GF-D8 (cell line): Measurements from ENCODE around the gene SNRPB2.
A peak's percentile ranks its signal among the peaks of the same experiment; 100 is the strongest.

ENCODE experiments used
- DNase-seq: peaks from one replicate; lab custom pipeline; 2025; lab: John Stamatoyannopoulos, UW

Gene SNRPB2

DNA sequence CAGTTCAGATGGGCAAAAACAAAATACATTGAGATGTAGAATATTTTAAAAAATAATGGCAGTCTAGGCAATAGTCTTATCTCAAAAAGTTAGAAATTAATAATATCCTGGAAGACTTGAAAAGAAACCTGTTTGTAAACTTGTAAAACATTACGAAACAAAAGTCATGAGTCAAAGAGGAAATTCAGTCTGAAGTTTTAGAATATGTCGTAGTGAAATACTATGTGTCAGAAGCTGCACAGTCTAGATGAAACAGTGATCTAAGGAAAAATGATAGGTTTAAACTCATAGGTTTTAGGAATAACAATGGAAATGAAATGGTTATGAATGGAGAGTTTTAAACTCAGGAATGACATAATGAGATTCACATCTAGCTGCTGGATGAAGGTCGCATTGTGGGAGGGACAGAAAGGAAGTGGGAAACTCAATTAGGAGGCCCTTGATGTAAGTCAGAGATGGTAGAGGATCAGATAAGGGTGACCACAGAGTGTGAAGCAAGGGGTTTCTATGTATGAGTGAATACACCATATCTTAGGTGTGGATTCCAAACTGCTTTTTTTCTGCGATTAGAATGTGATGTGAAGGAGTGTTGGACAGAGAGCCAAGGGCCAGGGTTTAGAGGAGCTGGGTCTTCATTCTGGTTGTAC, 2.8 kb downstream of the SNRPB2 start:
- DNase-seq = peak; percentile 86

DNA sequence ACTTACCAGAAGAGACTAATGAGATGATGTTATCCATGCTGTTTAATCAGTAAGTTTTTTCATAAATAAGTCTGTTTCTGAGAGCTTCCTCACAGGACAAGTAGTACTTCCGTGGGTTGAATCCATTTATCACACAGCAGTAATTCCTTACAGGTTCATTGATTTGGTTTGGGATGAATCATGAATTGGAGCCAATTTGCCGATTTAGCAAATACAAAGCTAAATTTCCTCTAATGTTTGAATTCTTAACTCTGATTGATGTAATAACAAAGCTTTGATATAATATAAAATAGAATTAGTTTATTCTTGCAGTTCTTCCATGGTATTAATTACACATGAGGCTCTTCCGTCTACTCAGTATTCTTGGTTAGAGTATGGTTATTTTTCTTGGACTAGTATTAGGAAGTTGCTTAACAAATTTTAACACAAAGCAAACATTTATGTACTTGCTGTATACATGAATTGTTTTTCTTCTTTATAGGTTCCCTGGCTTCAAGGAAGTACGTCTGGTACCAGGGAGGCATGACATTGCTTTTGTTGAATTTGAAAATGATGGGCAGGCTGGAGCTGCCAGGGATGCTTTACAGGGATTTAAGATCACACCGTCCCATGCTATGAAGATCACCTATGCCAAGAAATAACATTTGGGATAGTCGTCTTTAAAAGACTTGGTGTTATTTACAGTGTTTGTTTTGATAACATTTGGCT, 10.7 kb downstream of the SNRPB2 start:
- DNase-seq = no peak

DNA sequence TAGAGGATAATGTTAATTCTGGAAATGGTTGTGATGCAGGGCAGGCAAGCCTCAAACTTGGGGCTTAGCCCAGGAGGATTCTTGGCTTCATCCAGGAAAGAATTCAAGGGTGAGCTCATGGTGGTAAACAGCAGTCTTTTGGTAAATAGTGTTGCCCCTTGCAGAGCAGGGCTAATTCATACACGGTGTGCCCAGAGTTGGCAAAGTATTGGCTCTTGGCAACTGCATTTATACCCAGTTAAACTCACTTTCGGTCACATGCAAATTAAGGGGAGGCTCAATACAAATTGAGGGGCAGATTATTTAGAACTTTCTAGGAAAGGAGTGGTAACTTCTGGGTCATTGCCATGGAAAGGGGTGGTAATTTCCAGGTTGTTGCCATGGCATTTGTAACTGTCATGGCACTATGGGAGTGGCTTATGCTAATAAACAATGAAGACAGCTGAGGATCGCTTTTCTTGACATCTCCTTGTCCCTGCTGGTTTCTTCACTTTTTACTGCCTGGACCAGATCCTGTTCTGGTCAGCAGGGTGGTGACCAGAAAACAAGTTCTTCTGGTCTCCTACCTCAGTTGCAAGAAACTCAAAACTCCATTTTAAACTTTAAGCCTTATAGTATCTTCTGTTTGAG, 14.5 kb downstream of the SNRPB2 start:
- DNase-seq = no peak

DNA sequence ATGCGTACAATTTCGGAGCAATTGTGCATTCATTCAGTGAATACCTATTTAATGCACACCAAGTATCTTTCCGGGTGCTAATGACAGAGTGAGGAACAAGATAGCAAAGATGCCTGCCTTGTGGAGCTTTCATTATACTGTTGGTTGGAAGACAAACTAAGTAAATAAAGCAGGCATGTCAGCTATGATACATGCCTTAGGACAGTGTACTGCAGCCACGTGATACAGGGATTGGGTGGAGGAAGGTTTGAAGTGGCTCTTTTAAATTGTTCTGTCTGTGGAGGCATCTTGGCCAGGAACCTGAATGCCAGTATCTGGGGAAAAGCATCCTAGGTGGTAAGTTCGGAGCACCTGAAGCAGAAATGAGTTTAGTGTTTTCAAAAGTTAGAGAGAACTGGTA, 15.4 kb downstream of the SNRPB2 start:
- DNase-seq = no peak

DNA sequence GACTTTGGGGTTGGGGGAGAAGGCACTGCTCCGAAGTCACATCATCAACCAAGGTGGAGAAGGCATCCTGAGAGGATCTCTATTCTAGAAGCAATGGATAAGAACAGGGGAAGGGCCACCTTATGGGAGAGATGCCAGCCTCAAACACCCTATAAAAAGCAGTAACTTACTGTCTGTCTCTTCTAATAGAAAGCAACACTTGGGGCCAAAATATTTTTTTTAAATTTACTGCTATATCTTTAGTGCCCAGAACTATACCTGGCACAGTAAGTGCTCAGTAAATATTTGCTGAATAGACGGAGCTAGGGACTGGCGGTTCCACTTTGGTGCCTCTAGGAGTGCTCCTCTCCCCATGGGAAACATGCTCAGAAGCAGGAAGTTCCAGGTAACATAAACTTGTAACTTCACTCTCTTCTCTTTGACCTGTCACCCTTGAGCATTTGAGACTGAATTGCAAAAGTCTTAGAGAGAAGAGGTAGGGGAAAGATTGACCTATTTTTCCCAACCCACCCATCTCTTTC, 17.5 kb downstream of the SNRPB2 start:
- no peak for DNase-seq

DNA sequence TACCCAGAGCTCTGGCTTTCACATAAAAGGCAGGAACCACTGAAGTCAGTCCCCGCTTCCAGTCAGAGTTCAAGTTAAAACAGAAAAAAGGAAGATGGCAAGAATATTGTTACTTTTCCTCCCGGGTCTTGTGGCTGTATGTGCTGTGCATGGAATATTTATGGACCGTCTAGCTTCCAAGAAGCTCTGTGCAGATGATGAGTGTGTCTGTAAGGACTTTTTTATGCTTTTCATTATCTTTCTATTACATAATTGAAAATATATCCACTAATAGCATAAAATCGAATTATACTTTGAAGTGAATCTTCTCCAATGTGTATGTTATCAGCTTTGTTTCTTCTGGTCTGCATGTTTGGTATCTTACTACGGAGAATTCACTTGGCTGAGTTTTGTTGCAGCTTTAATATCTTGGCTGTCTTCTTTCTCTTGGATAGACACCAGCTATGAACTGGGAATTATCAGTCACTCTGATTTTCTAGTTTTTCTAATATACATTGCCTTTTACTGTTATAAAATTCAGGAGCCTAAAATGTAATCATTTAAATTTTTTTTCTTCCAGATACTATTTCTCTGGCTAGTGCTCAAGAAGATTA, 18.6 kb downstream of the SNRPB2 start, which contains the start of gene OTOR:
Gene OTOR (plus strand): TSS at position 51 of the 593 bp plus-strand sequence. CDS start 44 bp downstream, at position 95.
- no peak for DNase-seq

DNA sequence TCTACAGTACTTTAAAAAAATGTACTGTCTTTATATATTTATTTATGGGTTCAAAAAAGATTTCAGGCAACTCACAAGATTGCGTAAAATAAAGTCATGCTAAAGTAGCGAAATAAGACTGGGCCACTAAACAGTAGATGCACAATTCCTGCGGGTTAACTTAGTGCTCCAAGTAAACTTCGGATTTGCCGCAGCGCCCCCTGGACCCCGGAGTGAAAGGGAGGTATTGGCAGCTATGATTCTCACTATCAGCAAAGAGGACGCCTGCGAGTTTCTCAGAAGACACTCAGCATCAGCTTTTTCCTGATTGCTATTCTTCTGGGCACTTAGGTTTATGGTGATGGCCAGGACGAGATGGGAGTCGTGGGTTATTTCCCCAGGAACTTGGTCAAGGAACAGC, 19.7 kb downstream of the SNRPB2 start:
- no peak for DNase-seq

DNA sequence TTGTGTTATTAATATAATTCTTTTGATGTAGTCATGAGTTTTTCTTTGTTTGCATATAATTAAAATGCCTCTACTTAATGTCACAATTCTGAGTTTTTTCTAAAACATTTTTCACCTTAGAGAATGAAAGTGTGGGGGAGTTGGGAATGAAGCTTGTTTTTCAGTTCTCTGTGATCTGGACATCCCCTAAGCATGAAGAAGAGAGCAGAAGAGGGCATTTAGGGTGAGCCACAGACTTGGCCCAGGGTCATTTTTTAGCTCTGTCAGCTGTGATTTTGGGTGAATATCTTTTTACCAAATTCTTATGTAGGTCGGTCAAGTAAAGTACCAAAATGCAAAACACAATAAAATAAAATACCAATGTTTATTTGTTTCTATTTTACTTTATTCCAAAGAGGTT, 22.3 kb downstream of the SNRPB2 start:
- DNase-seq = no peak

DNA sequence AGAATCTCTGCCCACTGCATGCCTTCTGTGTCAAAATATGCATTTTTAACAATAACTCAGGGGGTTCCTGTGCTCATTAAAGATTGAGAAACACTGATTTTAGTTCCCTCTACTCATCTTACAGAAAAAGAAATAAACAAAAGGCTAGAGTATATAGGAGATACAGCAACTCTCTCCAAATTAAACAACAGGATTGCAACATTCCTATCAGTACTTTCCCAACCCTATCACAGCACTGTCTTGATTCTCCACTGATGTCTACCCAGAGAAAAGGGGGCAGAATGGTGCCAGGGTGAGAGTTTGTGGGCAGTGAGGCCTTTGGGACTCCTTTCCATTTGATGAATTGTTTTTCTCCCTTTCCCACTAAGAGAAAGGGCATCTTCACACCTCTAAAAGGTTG, 23.1 kb downstream of the SNRPB2 start:
- DNase-seq = no peak

DNA sequence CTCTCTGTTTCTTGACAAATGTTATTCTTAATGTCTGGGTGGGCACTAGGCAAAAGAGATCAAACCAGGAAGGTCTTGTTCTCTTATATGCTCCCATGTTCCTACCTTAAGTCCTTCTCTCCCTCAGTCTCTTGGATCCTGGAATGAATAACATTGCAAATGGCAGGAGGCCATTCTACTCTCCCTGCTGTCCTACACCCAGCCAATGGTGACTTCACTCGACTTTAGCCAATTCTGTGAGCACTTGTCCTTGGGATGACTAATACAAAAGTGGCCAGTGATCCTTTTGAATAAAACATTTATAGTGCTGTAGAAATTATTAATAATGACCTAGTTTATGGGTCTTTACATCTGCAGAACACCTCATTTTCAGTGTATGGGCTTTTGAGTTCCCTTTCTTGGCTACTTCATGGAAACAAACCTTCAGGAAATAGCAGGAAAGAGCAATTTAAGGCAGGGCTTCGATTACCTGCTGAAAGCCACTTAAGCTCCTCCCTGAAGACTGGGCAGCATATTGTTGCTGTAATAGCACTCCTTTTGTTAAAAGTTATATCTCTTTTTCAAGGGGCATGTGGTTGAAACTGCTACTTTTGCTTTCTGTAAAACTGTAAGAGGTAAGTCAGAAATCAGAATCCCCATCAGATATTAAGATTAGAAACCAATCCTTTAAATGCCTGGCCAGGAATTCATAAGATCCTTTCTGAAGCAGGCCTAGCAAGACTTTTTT, 28.8 kb downstream of the SNRPB2 start:
- DNase-seq = no peak

DNA sequence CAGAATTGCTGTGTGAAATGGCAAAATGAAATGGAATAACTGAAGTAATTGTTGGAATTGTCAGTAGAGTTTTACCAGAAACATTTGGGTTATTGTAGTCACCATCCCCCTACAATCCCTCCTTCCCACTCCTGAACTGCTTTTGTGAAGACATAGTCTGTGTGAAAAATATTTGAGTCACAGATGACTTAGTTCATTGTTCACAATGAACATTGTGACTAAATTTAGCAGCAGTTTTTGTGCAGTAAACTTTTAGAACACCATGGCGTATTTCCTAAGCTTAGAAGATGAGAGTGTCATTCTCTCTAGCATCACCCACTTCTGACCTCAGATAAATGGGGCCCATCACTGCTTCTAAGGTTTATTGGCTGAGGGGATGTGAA, 29.3 kb downstream of the SNRPB2 start:
- DNase-seq = no peak

DNA sequence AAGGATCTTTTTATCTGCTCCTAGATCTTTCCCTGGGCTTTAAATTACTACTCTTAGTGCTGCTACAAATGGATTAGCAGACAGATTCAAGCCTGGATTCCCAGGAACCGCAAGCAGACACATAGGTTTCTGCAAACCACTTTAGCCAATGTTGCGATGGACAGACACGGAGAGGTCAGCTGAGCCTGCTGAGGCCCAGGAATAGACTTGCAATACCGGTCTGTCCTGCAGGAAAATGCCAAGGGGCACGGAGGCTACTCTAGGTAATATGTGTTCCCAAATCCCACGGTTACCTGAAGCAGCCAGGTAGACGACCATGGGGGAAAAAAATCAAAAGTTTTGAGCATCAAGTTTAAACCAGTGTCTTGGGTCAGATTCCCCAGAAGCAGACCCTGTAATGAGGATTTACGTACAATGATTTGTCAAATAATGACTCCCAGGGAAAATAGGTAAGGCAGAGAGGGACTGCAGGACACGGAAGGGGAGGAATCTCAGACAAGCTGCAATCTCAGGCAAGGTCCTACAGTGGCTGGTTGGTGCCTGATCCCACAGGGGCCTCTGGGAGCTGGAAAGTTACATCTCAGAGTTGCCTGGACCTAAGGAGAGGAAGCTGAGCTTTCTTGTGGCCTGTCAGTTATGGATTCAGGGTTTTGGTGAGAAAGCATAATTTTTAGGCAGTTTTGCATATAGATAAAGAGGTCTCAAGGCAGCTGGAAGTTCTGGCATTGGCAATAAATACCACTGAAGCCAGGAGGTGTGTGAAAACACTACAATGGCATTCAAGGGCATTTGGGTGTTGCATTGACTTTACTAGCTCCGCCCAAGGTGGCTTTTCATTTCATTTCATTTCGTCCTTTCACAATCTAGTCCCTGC, 30.8 kb downstream of the SNRPB2 start:
- no peak for DNase-seq

DNA sequence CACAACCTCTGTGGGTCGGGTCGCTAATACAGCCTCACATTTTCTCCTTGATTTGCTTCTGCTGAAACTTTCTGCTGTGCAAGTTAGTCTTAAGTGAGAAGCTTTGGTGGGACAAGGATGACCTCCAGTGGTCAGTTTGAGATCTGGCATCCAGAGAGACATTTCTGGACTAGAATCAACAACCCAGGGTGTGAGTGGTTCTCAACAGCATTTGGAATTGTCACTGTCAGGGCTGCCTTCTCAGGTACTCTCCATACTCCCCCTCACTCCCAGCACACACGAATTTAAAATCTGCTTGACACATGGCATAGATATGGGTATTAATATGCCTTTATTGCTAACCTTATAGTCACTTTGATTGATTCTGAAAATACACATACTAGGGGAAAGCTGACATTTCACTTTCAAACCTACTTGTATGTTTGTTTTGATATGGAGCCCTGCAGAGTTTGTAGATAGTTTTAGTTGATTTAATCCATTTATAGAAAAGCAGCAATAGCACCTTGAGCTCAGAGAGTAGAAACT, 31.5 kb downstream of the SNRPB2 start:
- peak; percentile 4 for DNase-seq

DNA sequence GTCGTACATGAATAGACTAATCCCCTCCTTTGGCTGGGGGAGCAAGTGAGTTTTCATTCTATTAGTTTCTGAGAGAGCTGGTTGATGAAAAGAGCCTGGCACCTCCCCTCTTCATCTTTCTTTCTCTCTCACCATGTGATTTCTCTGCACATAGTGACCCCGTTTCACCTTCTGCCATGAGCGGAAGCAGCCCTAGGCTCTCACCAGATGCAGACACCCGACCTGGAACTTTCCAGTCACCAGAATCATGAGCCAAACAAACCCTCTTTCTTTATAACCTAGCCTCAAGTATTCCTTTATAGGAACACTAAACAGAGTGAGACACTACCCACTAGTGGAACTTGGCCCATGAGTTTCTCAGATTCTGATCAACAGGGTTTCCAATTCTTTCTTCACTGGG, 34.7 kb downstream of the SNRPB2 start:
- DNase-seq = no peak

DNA sequence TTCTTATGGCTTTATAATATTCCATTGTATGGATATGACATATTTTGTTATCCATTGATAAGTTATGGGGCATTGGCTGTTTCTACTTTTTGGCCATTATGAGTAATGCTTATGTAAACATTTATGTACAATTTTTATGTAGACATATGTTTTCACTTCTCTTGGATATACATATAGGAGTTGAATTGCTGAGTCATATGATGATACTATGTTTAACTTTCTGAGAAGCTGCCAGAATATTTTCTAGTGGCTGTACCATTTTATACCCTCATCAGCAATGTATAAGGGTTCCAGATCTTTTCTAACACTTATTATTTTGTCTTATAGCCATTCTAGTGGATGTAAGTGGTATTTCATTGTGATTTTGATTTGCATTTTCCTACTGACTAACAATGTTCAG, 41.4 kb downstream of the SNRPB2 start:
- DNase-seq = no peak

DNA sequence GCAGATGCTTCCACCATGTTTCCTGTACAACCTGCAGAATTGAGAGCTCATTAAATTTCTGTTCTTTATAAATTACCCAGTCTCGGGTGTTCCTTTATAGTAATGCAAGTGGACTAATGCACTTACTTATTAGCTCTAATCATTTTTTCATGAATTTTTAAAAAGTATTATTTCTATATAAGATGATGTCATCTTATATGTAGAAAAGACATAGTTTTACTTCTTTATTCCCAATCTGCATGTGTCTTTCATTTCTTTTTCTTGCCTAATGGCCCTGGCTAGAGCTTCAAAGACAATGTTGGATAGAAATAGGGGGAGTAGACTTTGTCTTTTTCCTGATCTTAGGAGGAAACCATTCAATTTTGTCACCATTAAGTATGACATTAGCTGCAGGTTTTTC, 46.1 kb downstream of the SNRPB2 start:
- DNase-seq = no peak

DNA sequence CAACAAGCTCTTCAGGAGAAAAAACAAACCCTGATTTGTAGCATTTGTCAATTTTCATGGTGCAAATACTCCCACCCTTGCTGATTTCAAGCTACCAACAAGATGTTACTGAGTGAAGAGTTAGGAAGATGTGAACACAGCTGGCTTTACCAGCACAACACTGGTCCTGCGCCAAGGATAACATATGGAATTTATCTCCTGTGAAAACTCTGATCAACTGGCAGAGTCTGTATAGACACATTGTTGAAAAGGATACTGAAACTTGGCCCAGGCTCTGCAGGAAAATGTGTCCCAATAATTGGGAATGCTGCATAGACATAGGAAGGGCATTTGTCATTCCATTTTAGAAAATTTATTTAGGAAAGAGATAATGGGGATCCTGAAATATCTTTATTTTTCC, 47.3 kb downstream of the SNRPB2 start:
- no peak for DNase-seq

DNA sequence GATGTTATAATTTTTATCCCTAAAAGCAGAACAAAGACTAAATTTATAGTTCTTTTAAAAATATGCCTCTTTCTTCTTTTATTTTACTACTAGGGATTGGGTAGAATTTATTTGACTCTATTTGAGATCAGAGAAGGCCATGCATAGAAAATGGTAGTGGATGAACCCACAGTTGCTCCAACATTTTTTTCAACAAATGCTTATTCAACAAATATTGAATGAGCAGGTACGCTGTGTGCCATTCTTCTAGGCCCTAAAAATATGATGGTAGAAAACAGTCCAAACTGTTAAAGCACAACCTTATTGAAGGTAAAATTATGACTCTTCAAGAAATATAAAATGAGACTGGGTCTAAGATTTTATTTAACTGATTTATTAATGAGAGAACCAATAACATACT, 48.3 kb downstream of the SNRPB2 start:
- no peak for DNase-seq

DNA sequence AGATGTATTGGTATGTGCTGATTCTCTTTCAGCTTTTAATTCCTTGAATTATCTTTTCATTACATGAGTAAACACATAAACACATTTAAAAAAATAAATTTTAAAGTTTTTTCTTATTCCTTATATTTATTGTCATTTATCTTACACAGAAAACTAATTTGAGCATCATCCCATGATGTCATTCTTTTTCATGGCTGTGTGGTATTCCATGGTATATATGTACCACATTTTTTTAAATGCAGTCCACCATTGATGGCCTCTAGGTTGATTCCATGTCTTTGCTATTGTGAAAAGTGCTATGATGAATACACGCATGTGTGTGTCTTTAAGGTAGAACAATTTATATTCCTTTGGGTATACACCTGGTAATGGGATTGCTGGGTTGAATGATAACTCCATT, 51.7 kb downstream of the SNRPB2 start:
- no peak for DNase-seq

DNA sequence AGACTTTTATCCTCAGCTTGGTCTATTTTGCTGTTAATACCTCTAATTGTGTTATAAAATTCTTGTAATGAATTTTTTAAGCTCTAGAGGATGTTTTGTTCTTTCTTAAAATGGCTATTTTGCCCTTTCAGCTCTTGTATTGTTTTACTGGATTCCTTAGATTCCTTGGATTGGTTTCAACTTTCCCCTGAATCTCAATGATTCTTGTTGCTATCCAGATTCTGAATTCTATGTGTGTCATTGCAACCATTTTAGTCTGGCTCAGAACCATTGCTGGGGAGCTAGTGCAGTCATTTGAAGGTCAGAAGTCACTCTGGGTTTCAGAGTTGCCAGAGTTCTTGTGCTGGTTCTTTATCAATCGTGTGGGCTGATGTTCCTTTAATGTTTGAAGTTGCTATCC, 55.4 kb downstream of the SNRPB2 start:
- DNase-seq = no peak
